Right lung (tissue), 5 donors: ENCODE measurements around the gene CCDC192. TPM values are rescaled to one million over a fixed set of nuclear protein-coding genes. Genes with fewer than 3 reads are reported as not detected.

Experiments
- DNase-seq, 2 donors: peaks; one replicate each; pipeline ENCODE4 v3.0.0-alpha.2; 2013
- polyA plus RNA-seq, 5 donors: library from polyadenylated mRNA; unstranded; fragments of 120-200 nt; gene quantifications; one replicate each; pipeline versions ENCODE4 v1.2.1 to v1.2.3, GENCODE V29; 2013; ENCODE audit warnings: inconsistent platforms in 1 of 5, low replicate concordance in 1 of 5; ENCODE audit not compliant: insufficient read length in 5 of 5, insufficient read depth in 1 of 5

CCDC192 gene
- polyA plus RNA-seq, 5 donors = 0.58 to 1.3 (median 0.90) TPM

DNA sequence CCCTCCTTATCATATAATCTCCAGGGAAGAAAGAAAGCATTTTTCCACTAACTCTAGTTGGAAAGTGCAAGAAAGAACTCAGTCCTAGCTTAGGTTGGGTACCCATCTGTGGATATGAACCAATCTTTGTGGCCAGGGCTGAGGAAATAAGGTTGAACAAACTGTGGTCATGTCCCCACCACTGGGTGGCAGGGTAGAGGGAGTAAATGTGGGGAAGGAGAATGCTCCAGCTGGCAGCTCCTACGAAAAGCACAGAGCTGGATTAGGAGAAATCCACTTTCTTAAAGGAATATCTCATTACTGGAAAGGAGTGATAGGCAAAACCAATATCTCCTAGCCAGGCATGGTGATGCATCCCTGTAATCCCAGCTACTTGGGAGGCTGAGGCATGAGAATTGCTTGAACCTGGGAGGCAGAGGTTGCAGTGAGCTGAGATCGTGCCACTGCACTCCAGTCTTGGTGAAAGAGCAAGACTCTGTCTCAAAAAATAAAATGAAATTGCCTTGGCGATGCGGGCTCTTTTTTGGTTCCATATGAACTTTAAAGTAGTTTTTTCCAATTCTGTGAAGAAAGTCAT is 175.1 kb downstream of the CCDC192 start:
- no peak for DNase-seq

DNA sequence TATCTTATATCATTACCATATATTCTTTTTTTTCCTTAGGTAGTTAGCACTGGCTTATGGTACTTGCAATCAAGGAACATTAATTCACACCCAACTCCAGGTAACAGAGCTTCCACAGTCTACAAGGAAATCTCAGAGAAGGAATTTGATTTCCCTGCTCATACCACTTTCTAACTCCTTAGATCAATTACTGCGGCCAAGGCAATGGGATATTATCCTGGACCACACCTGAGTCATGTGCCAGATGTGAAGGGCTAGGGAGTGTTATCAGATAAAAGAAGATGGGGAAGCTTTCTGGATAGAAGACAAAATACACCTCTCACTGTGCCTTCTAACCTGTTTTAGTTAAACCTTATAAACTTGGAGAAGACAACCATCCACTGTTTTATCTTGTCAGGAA is 181.2 kb downstream of the CCDC192 start:
- no peak for DNase-seq

- no peak for DNase-seq
Measured at GRCh38 chr5:127885176-127885575, 182.0 kb downstream of the CCDC192 start.

DNA sequence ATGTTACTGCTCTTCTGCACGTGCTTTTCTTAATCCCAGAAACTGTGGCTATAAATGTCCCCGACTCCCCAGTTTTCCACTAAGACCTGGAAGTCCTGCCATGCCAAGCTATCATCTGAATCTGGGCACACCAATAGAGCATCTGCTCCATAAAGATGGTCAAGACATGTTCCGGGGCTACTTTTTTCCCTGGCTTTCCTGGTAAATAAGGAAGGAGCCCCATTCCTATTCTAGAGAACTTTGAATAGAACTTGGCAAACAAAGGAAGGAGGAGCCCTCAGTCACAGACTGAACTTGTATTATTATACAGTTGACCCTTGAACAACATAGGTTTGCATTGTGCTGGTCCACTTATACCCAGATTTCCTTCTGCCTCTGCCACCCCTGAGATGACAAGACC is 182.9 kb downstream of the CCDC192 start:
- no peak for DNase-seq

DNA sequence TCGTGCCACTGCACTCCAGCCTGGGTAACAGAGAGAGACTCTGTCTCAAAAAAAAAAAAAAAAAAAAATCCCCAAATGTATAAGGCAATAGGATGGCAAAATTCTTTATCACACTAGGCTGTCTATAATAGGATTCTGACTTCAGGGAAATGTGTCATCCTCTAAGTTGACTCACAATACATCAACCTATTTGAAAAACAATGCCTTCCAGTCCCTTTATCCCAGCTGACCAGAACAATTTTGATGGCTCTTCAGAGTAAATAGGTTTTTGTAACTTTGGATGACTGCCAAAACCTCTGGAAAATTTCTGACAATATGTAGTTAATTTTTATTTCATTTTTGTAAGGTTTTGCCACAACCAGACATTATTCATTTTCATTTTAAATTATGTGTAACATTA is 184.1 kb downstream of the CCDC192 start:
- no peak for DNase-seq

DNA sequence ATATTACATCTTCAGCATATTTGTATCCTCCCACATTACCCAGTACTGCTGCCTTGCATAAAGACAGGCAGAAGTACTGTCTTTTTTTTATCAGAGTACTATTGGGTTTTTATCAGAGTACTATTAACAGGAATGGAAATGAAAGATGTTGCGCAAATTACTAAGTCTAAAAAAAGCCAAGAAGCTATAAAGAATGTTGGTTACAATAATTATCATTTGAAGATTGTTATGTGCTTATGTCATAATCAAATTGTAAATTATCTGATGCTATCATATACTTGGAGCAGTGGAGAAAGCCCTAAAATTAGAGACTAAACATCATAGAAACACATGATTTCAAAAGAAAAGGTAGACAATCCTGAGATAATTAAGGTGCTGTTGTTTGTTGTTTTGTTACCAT is 188.8 kb downstream of the CCDC192 start:
- no peak for DNase-seq

- DNase-seq = no peak
Measured at GRCh38 chr5:127892467-127893207, 189.4 kb downstream of the CCDC192 start.

- DNase-seq = no peak
Measured at GRCh38 chr5:127893232-127893631, 190.0 kb downstream of the CCDC192 start.

GRCh38 chr5:127894461-127894860 is 191.3 kb downstream of the CCDC192 start:
- DNase-seq = no peak

DNA sequence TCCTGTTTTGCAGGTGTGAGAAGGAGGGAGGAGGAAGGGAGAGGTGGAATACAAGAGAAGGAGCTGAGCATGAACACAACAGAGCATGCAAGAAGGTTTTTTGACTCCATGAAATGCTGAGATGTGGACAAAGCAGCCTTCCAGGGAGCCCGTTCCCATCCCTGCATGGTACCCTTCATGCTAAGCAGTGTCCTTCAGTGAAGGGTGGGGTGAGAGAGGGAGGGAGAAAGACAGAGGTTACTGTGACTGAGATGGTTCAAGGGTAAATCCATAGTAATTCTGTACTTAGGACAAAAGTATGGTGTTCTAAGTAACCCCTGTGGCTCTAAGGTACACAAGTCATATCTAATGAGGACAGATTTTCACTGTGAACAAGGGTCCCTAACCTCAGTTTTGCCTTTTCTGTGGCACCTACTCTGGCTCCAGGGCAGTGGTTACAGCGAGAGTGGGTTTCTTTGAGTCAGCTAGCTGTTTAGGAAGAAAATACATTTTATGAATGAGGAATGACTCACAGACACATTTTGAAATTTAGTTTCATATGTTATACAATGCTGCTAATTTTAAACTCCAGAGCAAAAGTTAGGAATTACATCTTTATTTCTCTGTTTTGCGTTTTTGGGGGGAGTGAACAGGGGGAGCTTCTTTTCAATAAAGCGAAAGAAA is 195.5 kb downstream of the CCDC192 start:
- no peak for DNase-seq

GRCh38 chr5:127899214-127899610 is 196.0 kb downstream of the CCDC192 start:
- DNase-seq = no peak

GRCh38 chr5:127906562-127907204 is 203.5 kb downstream of the CCDC192 start:
- no peak for DNase-seq

- DNase-seq = no peak
Measured at GRCh38 chr5:127907907-127908306, 204.7 kb downstream of the CCDC192 start.

- no peak for DNase-seq
Measured at GRCh38 chr5:127909066-127909465, 205.9 kb downstream of the CCDC192 start.

DNA sequence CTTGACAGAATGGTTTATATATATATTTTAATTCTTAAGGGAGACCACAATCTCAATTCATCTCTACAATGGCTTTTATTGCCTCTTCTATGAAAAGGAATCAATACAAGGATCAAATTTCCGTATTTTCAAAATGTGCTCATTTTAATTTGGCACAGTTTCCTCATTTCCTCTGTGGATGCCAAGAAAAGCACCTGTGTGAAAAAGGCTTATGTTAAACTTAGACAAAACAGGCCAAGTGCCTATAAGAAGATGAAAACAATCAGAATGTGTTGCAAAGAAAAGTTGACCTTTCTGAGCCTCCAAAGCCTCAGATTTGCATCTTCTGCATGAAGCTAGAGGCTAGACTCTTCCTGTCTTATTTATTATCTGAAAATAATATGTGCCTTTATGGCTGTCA is 206.6 kb downstream of the CCDC192 start:
- no peak for DNase-seq

GRCh38 chr5:127910307-127910956 is 207.2 kb downstream of the CCDC192 start:
- DNase-seq = no peak

DNA sequence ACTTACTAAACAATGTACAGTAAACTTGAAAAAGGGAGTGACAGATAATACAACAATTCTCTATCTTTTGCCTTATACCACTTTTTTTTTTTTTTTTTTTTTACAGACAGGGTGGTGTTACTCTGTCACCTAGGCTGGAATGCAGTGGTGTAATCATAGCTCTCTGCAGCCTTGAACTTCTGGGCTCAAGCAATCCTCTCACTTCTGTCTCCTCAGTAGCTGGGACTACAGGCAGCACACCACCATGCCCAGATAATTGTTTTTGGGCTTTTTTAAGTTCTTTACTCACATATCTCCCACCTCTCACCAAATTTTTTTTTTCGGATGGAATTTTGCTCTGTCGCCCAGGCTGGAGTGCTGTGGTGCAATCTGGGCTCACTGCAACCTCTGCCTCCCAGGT is 208.4 kb downstream of the CCDC192 start:
- no peak for DNase-seq

DNA sequence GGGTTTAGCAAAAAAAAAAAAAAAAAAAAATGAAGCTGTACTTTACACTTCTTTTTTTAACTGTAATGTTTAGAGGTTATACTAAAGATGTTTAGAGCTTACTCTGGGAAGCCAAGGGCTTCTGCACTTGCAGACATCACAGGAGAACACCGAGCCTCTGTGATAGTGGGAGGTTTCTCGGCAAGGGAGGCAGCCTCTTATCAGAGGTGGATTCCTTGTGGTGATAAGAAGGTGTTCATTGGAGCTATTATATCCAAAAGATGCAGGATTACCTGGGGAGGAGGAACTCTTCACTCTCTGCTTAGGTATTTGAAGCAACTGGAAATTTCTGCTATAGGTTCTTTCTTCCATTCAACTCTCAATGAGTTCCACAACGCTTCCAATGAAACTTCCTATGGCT is 209.2 kb downstream of the CCDC192 start:
- no peak for DNase-seq

DNA sequence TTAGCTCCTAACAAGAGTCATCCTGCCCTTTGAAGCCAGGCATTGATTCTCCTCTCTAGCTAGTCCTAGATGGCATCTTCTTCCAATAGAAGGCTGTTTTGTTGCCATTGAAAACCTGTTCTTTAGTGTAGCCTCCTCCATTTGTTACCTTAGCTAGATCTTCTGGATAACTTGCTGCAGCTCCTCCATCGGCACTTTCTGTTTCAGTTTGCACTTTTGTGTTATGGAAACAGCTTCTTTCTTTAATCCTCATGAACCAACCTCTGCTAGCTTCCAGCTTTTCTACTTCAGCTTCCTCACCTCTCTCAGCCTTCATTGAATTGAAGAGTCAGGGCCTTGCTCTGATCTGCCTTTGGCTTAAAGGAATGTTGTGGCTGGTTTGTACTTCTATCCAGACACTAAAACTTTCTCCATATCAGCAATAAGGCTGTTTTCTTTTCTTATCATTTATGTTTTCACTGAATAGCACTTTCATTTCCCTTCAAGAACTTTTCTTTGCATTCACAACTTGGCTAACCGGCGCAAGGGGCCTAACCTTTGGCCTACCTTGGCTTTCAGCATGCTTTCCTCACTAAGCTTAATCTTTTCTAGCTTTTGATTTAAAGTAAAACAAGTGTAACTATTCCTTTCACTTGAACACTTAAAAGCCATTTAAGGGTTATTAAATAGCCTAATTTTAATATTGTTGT is 213.8 kb downstream of the CCDC192 start:
- DNase-seq = no peak

DNA sequence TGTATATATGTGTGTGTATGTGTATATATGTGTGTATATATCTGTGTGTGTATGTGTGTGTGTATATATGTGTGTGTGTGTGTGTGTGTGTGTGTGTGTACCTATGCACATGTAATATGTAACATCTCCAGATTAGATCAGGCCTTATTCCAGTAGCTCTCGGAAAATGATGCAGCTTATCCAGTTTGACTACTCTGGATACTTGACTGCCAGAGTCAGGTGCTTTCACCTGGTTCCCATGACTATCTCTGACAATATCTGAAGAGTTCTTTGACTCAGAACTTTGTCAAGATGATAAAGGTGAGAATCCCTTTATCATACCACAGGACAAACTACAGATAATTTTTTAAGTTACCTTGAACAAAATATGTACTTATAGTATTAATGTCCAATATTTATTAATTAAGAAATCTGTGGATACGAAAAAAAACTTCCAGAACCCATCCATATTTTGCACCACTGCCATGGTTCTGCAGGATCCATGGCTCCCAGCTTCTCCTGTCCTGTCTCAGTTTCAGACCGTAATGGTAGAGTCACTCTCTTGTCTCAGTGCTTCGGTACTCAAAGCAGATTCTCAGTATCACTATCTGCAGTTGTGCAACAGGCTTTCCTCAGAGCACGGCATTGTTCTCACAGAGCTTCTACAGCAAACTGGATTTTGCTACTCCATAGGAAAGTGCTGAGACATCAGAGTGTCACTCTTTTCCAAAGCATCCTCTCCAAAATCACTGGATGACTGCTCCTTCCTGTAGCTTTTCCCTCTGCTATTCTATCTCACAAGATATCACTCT is 216.0 kb downstream of the CCDC192 start:
- no peak for DNase-seq

- no peak for DNase-seq
Measured at GRCh38 chr5:127919818-127920217, 216.6 kb downstream of the CCDC192 start.
